ENCODE results near the gene METTL15.

- TF ChIP-seq POLR2A (IDR thresholded peaks at IDR 0.05; ENCODE audit: low read depth, low read length) (no peak), POLR2AphosphoS5 (IDR thresholded peaks at IDR 0.05; ENCODE audit: low read depth, low read length) (no peak)
These were observed 18.8 kb upstream of the METTL15 start for GRCh38 chr11:28089378-28089777.

Data from GM12892 (cell line).